Measurements from ENCODE around the gene MRPL39.
"Not testable (repeated sequence)": the region's sequence is repeated elsewhere in the genome, so short reads cannot be mapped to it uniquely, and the experiment has no call there.

MRPL39 gene

DNA sequence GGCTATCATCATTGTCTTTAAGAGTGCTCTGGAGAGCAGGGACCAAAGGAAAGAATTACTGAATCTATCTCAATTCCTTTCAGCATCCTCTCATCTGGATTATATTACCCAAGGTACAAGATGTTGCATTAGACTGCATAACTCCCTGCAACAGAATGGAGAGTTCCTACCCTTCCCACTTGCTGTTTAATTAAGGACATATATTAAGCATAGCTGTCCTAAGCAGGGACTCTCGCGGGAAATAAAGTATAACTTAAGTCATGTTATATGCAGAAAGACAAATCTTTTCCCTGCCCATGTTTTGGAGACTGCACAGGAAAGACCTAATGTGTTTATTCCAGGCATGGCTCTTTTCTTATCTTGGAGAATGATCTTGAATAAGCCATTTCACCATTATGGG lies 25.0 kb upstream of the MRPL39 start:
- Mint-ChIP-seq H3K9me3 (peaks cover 4% of the 10 kb centered on the region), H3K27ac (no peak overlapping the region)
- DNase-seq, result no peak

DNA sequence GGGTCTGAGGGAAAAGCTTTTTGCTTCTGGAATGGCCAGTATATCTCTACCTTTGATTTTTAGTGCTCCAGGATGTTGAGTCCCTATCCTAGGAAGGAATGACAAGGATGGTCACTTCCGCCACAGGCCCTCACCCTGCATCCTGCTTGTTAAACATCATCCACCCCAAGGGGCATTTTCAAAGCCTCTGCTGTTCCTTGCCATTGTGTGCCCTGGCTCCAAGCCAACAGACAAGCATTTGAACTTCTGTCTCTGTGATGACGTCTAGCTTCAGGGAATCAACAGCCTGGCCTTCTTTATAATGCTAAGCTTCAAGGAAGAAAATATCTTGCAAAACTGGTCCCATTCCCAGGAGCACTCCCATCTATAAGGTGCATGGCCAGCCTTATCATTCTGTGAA lies 19.5 kb upstream of the MRPL39 start:
- Mint-ChIP-seq H3K9me3 (no peaks in the 10 kb centered on the region), H3K27ac (no peak overlapping the region)

More for the DNA sequence above, 25.0 kb upstream of the MRPL39 start:
- no peak overlapping the region for H3K4me3 Mint-ChIP-seq
- no peaks in the 10 kb centered on the region for H3K36me3 Mint-ChIP-seq (ENCODE audit: low read depth)
- peaks cover 8% of the 10 kb centered on the region for H3K4me1 Mint-ChIP-seq
- H3K27me3 Mint-ChIP-seq, result peaks cover 19% of the 10 kb centered on the region
- no peak for ATAC-seq

DNA sequence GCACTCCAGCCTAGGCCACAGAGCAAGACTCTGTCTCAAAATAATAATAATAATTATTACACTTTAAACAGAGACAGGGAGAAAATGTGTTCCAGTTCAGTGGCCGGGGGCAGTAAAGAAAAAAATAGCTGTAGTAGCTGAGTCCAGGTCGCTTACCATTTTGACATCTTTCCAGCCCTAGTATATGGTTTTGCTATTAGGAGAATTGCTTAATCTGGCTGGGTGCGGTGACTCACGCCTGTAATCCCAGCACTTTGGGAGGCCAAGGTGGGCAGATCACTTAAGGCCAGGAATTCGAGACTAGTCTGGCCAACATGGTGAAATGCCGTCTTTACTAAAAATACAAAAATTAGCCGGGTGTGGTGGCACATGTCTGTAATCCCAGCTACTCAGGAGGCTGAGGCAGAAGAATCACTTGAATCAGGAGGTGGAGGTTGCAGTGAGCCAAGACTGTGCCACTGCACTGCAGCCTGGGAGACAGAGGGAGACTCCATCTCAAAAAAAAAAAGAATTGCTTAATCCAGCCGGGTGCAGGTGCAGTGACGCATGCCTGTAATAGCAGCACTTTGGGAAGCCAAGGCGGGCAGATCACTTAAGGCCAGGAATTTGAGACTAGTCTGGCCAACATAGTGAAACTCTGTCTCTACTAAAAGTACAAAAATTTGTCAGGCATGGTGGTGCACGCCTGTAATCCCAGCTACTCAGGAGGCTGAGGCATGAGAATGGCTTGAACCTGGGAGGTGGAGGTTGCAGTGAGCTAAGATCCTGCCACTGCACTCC lies 18.7 kb upstream of the MRPL39 start:
- ATAC-seq; DNase-seq; H3K4me3 Mint-ChIP-seq; H3K9me3 Mint-ChIP-seq; H3K27me3 Mint-ChIP-seq; H3K27ac Mint-ChIP-seq; H3K36me3 Mint-ChIP-seq (ENCODE audit: low read depth); H3K4me1 Mint-ChIP-seq: not testable (repeated sequence)

More for the DNA sequence above, 19.5 kb upstream of the MRPL39 start:
- no peaks in the 10 kb centered on the region for H3K36me3 Mint-ChIP-seq (ENCODE audit: low read depth)
- no peaks in the 10 kb centered on the region for H3K27me3 Mint-ChIP-seq
- no peaks in the 10 kb centered on the region for H3K4me1 Mint-ChIP-seq
- H3K4me3 Mint-ChIP-seq, result no peak overlapping the region
- DNase-seq, result no peak
- no peak for ATAC-seq

DNA sequence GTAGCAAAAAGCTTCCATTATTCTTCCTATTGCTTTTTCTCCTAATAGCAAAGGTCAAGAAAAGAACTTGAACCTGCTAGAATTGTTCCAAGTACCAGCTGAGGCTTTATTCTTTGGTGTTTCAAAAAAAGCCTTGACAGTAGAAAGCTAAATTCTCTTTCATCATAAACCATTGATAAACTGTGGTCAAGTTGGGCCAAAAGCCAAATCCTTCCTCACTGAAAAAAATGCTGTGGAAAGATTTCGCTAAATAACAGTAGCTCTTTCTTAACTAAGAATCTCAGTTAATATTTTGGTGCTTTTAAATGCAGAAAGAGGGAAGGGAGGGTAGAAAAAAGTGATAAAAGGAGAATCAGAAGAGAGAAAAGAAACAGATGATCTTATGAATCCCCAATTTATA lies 17.8 kb upstream of the MRPL39 start:
- Mint-ChIP-seq H3K4me3 (no peak overlapping the region), H3K9me3 (no peaks in the 10 kb centered on the region), H3K27me3 (no peaks in the 10 kb centered on the region), H3K4me1 (no peaks in the 10 kb centered on the region), H3K27ac (no peak overlapping the region), H3K36me3 (ENCODE audit: low read depth) (no peaks in the 10 kb centered on the region)
- ATAC-seq, result no peak
- DNase-seq, result no peak

GRCh38 chr21:25624511-25624910 lies 17.2 kb upstream of the MRPL39 start:
- no peaks in the 10 kb centered on the region for H3K4me1 Mint-ChIP-seq
- H3K9me3 Mint-ChIP-seq, result no peaks in the 10 kb centered on the region
- H3K4me3 Mint-ChIP-seq, result no peak overlapping the region
- H3K27ac Mint-ChIP-seq, result no peak overlapping the region
- DNase-seq, result no peak
- H3K36me3 Mint-ChIP-seq (ENCODE audit: low read depth), result no peaks in the 10 kb centered on the region
- no peak for ATAC-seq
- no peaks in the 10 kb centered on the region for H3K27me3 Mint-ChIP-seq

DNA sequence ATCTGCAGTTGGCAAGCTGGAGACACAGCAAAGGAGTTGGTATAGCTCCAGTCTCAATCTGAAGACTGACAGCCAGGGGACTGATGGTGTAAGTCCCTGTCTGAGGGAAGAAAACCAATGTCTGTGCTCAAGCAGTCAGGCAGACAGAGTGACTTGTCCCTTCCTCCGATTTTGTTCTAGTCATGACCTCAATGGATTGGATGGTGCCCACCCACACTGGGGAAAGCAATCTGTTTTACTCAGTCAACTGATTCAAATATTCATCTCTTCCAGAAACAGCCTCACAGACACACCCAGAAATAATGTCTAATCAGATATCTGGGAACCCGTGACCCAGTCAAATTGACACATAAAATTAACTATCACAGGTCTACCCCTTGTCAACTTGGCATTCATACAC lies 11.9 kb upstream of the MRPL39 start:
- Mint-ChIP-seq H3K4me3 (no peak overlapping the region), H3K9me3 (no peaks in the 10 kb centered on the region), H3K27me3 (no peaks in the 10 kb centered on the region), H3K36me3 (ENCODE audit: low read depth) (no peaks in the 10 kb centered on the region), H3K27ac (no peak overlapping the region), H3K4me1 (no peaks in the 10 kb centered on the region)
- ATAC-seq, result no peak
- no peak for DNase-seq

GRCh38 chr21:25615880-25616279 lies 8.6 kb upstream of the MRPL39 start:
- no peak overlapping the region for H3K27ac Mint-ChIP-seq
- no peak for ATAC-seq
- no peaks in the 10 kb centered on the region for H3K4me1 Mint-ChIP-seq
- DNase-seq, result no peak
- no peaks in the 10 kb centered on the region for H3K36me3 Mint-ChIP-seq (ENCODE audit: low read depth)
- no peaks in the 10 kb centered on the region for H3K27me3 Mint-ChIP-seq
- no peaks in the 10 kb centered on the region for H3K9me3 Mint-ChIP-seq
- H3K4me3 Mint-ChIP-seq, result no peak overlapping the region

GRCh38 chr21:25614441-25614840 lies 7.2 kb upstream of the MRPL39 start:
- H3K27me3 Mint-ChIP-seq, result no peaks in the 10 kb centered on the region
- no peaks in the 10 kb centered on the region for H3K36me3 Mint-ChIP-seq (ENCODE audit: low read depth)
- DNase-seq (no peak), ATAC-seq (no peak)
- H3K27ac Mint-ChIP-seq, result no peak overlapping the region
- no peaks in the 10 kb centered on the region for H3K4me1 Mint-ChIP-seq
- H3K4me3 Mint-ChIP-seq, result no peak overlapping the region
- no peaks in the 10 kb centered on the region for H3K9me3 Mint-ChIP-seq

GRCh38 chr21:25608044-25608737 lies 910 bp upstream of the MRPL39 start:
- no peaks in the 10 kb centered on the region for H3K27me3 Mint-ChIP-seq
- peak; percentile 77 for DNase-seq
- peaks cover 22% of the 10 kb centered on the region for H3K36me3 Mint-ChIP-seq (ENCODE audit: low read depth)
- H3K4me1 Mint-ChIP-seq, result peaks cover 35% of the 10 kb centered on the region
- H3K4me3 Mint-ChIP-seq, result peak overlapping the region; percentile 99
- H3K27ac Mint-ChIP-seq, result peak overlapping the region; percentile 25
- H3K9me3 Mint-ChIP-seq, result no peaks in the 10 kb centered on the region
- peak; percentile 87 for ATAC-seq

DNA sequence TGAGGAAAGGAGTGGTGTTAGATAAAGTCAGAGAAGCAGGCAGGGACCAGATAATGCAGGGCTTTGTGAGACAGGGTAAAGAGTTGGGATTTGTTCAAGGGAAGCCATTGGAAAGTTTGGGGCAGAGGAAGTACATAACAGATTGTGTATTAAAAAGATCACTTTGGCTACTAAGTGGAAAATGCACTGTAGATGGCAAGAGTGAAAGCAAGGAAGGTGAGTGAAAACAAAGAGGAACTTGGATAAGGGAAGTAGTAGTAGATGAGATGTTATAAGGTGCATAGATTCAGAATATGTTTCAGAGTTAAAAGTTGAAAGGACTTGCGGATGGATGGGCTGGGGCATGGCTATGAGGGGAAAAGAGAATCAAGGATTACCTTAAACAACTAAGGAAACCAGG lies 17.4 kb downstream of the MRPL39 start:
- DNase-seq (no peak), ATAC-seq (no peak)
- peaks cover 17% of the 10 kb centered on the region for H3K4me1 Mint-ChIP-seq
- no peaks in the 10 kb centered on the region for H3K9me3 Mint-ChIP-seq
- no peak overlapping the region for H3K27ac Mint-ChIP-seq
- H3K27me3 Mint-ChIP-seq, result no peaks in the 10 kb centered on the region
- peaks cover 79% of the 10 kb centered on the region for H3K36me3 Mint-ChIP-seq (ENCODE audit: low read depth)
- H3K4me3 Mint-ChIP-seq, result no peak overlapping the region

DNA sequence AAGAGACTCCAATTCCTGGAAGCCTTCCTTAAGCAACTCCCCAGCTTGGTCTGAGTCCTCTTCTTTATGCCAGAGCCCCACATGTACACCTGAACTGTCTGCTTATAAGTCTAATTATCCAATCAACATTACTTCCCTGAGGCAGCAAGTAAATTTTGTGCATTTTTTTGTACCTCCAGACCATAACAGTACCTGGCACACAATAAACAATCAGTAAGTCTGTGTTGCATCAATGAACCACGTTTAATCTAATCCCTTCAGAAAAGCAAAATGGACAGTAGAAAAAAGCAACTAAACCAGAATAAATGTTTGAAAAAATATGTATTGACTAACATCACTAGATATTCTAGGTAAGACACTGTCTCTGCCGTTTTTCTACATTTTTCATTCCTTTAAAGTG lies 20.5 kb downstream of the MRPL39 start:
- Mint-ChIP-seq H3K27ac (no peak overlapping the region), H3K36me3 (ENCODE audit: low read depth) (peaks cover 75% of the 10 kb centered on the region), H3K27me3 (no peaks in the 10 kb centered on the region)

DNA sequence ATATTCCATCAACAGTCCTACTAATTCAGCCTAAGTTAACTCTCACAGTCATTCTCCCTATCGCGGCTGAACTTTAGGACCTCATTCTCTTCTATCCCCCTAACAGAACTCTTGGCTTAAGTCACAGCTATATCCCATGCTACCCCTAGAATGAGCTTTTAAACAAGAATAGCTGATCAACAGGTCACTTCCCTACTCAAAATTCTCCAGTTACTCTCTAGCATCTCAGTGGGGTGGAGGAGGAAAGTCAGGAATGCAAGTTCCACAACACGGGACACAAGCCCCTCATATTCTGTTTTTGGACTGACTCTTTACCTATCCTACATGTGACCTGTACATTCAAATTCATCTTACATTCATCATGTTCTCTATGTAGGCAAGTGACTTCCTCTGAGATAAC lies 21.0 kb downstream of the MRPL39 start:
- peaks cover 29% of the 10 kb centered on the region for H3K4me1 Mint-ChIP-seq
- H3K36me3 Mint-ChIP-seq (ENCODE audit: low read depth), result peaks cover 70% of the 10 kb centered on the region
- no peak for ATAC-seq

More for the DNA sequence above, 20.5 kb downstream of the MRPL39 start:
- no peak for DNase-seq
- Mint-ChIP-seq H3K4me3 (peak overlapping the region; percentile 12), H3K9me3 (no peaks in the 10 kb centered on the region), H3K4me1 (peaks cover 33% of the 10 kb centered on the region)
- ATAC-seq, result no peak

GRCh38 chr21:25584833-25585676 lies 22.2 kb downstream of the MRPL39 start:
- no peaks in the 10 kb centered on the region for H3K9me3 Mint-ChIP-seq
- H3K4me1 Mint-ChIP-seq, result peaks cover 34% of the 10 kb centered on the region
- peaks cover 65% of the 10 kb centered on the region for H3K36me3 Mint-ChIP-seq (ENCODE audit: low read depth)
- H3K27me3 Mint-ChIP-seq, result no peaks in the 10 kb centered on the region
- no peak for ATAC-seq
- H3K4me3 Mint-ChIP-seq, result no peak overlapping the region
- DNase-seq, result no peak
- peak overlapping the region; percentile 75 for H3K27ac Mint-ChIP-seq

More for the DNA sequence above, 21.0 kb downstream of the MRPL39 start:
- Mint-ChIP-seq H3K9me3 (no peaks in the 10 kb centered on the region), H3K4me3 (peak overlapping the region; percentile 12), H3K27me3 (no peaks in the 10 kb centered on the region), H3K27ac (no peak overlapping the region)
- no peak for DNase-seq

GRCh38 chr21:25583370-25584130 lies 23.7 kb downstream of the MRPL39 start:
- Mint-ChIP-seq H3K4me1 (peaks cover 33% of the 10 kb centered on the region), H3K27me3 (no peaks in the 10 kb centered on the region), H3K27ac (peak overlapping the region; percentile 75), H3K9me3 (no peaks in the 10 kb centered on the region), H3K4me3 (no peak overlapping the region), H3K36me3 (ENCODE audit: low read depth) (peaks cover 56% of the 10 kb centered on the region)
- peak; percentile 12 for ATAC-seq
- DNase-seq, result peak; percentile 17
